GM19324 (cell line): ENCODE data around the gene OR52N1.
A peak's percentile ranks its signal among the peaks of the same experiment; 100 is the strongest.

Source experiments
- ATAC-seq: cut with Tn5 transposase; IDR thresholded peaks from one replicate; pipeline ENCODE4 v1.9.1; 2021; ENCODE audit warnings: mild to moderate bottlenecking, moderate library complexity; ENCODE audit not compliant: unreplicated experiment, low FRiP score

OR52N1 gene

DNA sequence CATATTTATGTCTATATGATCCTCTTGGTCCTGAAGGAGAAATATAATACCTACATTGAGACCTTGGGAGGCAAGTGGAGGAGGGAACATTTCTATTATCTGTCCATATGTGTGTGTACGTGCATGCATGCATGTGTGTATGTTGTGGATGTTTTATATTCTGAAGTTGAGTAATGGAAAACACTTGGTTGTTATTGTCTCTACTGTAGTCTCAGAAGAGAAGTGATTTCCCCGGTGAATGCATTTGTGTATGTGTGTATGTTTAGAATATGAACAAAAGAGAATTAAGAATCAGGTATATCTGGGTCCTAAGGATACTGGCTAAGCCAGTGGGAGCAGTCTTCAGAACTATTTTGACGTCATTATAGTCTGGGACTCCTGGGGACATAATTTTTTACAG lies at the start of gene OR52N1:
Gene OR52N1, minus strand, starts transcription at position 101 of the 400 bp plus-strand sequence. CDS start 2,449 bp downstream, outside the sequence.
- ATAC-seq: no peak

GRCh38 chr11:5837695-5838094 lies 46.6 kb upstream of the OR52N1 start:
- ATAC-seq: no peak

DNA sequence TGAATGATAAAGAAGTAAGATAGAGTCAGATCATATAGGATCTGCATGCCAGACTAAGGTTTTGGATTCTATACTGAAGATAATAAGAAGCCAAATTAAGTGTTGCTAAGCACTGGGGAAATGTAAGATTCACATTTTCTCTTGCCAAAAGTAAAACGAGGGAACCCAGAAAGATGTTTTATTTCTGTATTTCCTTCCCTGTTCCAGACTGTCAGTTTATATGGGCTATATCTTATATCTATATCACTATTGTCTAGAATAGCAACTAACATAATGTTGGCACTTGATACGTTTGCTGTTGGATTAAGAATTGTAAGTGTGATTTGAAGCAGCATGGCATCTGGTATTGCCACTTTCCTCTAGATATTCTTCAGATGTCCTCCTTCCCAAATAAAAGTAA lies 42.4 kb upstream of the OR52N1 start:
- no peak for ATAC-seq

- no peak for ATAC-seq
Observed at GRCh38 chr11:5831196-5831829, 40.2 kb upstream of the OR52N1 start.

GRCh38 chr11:5818245-5818886 lies 27.3 kb upstream of the OR52N1 start:
- no peak for ATAC-seq

DNA sequence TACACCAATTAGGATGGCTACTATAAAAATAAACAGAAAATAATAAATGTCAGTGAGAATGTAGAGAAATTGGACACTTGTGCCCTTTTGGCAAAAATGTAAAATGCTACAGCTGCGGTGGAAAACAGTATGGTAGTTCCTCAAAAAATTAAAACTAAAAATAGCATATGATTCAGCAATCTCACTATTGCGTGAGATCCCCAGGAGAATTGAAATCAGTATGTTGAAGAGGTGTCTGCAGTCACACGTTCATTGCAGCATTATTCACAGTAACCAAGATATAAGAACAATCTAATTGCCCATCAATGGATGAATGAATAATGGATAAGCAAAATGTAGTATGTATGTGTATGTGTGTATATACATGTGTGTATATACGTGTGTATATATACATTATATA lies 24.5 kb upstream of the OR52N1 start:
- ATAC-seq: no peak

- no peak for ATAC-seq
Observed at GRCh38 chr11:5809905-5810795, 19.1 kb upstream of the OR52N1 start.

DNA sequence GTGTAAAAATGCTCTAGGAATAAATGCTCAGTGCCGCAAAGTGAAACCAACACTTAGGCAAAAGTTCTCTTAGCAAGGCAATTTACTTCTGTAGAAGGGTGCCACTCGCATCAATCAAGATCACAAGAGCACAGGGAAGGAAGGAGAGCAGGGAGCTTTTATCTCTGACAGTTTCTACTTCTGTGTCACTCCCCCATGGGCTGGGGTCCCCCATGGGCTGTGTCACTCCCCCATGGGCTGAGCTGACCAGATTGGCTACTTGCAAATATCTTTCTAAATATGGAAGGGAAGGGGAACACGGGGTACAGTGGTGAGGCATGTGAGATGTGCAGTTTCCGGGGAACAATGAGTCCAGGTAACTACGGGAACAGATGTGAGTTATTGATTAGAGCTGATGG lies 18.1 kb upstream of the OR52N1 start:
- ATAC-seq: no peak

GRCh38 chr11:5808500-5809121 lies 17.5 kb upstream of the OR52N1 start, which contains the start of gene OR52N2:
TSS of gene OR52N2 (plus strand) at chr11:5808924. CDS start at chr11:5820336, 11,412 bp downstream.
- ATAC-seq: peak; percentile 76

GRCh38 chr11:5807580-5807979 lies 16.5 kb upstream of the OR52N1 start:
- ATAC-seq: no peak

DNA sequence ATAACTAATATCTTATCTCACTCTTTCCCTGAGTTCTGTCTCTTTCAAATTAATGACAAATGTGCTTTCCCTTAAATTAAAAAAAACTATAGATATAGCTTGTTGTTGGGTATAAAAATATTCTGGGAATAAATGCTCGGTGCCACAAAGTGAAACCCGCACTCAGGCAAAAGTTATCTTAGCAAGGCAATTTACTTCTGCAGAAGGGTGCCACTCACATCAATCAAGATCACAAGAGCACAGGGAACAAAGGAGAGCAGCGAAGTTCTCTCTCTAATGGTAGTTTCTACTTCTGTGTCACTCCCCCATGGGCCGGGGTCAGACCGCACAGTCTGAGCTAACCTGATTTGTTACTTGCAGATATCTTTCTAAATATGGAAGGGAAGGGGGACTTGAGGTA lies 12.9 kb upstream of the OR52N1 start:
- no peak for ATAC-seq

DNA sequence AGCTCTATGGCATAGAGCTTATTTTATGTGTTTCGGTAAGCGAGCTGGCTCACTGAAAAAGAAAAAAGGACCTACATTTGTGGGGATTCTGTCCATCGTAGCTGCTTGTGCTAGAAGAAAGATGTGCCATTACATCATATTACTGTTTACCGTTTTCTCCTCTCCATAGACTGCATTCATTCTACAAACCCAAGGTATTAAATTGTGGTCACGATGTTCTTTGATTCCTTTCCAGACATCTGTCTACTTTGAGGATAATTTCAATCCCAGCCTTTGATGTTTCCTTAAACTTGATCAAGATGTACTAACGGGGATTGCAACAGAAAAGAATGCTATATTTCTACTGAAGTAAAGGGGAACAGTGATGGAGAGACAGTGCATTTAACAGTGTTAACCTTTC lies 5.5 kb upstream of the OR52N1 start:
- ATAC-seq: no peak

DNA sequence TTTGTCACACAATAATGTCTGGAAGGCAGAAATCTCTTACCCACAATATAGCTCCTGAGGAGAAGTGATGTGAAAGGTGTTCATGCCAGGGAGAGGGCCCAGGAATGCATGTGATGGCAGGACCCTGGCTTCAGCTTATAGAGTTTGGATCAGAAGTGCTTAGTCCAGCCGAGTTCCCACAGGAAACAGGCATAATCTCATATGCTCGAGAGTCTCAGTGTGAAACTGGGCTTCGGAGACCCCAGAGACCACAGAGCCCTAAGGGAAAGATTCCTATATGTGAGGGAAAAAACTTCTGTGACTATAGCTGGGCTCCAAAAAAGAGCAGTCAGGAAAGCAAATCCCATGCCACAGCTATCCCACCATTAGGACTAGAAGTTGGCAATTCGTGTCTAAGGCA lies 7.8 kb downstream of the OR52N1 start, which contains the start of gene OR52N5:
Gene OR52N5, minus strand, starts transcription at position 101 of the 400 bp plus-strand sequence. CDS start 4,721 bp downstream, outside the sequence.
- no peak for ATAC-seq

DNA sequence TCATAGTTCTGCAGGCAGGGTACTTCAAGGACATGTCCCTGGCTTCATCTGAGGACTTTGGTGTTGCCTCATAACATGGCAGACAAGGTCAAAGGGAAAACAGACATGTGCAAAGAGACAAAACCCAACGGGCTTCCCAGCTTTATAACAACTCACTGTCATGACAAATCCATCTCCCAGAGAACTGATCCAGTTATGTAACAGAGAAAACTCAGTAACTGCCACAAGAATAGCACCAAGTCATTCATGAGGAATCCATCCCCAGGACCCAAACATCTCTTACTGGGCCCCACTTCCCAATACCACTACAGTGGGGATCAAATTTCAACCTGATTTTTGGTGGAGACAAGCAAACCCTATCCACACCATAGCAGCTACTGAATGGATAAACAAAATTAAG lies 24.0 kb downstream of the OR52N1 start:
- no peak for ATAC-seq

GRCh38 chr11:5753943-5754342 lies 37.1 kb downstream of the OR52N1 start, which contains the start of gene OR52N4:
TSS of gene OR52N4 (plus strand) at chr11:5754243. CDS start at chr11:5754741, 498 bp downstream.
- ATAC-seq: no peak

DNA sequence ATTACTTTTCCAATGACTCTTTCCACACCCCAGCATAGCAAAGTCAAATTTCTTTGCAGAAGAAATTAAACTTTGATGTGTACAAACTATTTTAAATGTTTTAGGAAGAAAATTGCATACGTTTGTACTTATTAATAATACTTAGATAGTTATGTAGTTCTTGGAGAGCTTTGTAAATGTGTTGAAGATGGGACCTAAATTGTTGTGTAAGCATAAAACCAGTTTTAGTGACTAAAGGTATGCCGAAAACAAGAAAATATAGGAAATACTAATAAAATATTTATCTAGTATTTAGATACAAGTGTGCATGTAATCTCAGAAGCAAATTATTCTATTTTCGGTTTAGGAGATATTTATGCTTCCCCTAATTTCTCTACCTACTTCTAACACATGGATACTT lies 41.2 kb downstream of the OR52N1 start:
- no peak for ATAC-seq

DNA sequence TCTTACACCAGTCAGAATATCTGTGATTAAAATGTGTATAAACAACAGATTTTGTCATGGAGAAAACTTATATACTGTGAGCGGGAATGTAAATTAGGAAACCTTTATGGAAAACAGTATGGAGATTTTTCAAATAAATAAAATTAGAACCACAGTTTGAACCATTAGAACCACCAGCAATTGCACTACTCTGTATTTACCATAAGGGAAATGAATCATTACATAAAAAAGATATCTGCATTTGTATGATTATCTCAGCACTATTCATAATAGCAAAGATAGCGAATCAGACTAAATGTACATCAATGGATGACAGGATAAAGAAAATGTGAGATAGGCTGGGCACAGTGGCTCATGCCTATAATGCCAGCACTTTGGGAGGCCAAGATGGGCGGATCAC lies 44.5 kb downstream of the OR52N1 start:
- ATAC-seq: no peak

GRCh38 chr11:5738431-5738830 lies 52.6 kb downstream of the OR52N1 start:
- ATAC-seq: no peak

DNA sequence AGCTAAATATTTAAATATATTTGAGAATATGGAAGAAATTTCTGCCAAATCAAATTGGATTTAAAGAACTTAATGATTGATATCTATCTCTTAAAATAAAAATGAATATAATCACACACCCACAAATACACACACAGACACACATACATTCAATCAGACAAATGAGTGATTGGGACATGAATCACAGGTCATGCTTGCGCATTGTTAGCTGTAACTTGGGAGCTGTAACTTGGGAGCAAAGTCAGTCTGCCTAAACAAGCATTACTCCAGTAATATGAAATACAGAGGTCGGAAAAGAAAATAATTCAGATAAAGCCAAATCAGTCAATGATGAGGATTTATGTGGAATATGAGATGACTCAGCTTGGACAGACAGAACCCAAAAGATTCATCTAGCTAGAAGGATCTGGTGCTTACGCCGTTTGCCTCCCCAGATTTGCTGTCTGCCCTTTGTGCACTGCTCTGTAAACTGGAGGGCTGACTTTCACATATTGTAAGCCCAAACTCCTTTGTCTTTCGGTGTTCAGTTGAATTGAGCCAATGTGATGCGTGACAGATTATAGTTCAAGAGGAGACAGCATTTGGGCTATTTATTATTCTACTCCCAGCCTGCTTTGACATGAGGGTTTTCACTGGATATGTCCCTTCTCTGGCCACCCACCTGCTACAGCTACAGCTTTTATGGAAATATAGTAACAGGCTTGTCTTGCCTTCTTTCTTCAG lies 53.2 kb downstream of the OR52N1 start:
- ATAC-seq: no peak

GRCh38 chr11:5737091-5737490 lies 54.0 kb downstream of the OR52N1 start:
- no peak for ATAC-seq
